ENCODE measurements around the gene STPG1. TPM values are rescaled to one million over a fixed set of nuclear protein-coding genes. Genes with fewer than 3 reads are reported as not detected.

The STPG1 gene
- polyA plus RNA-seq, 2 of the 4 experiments (the other 2 are of a cell fraction): 4.4 to 9.7 TPM

GRCh38 chr1:24435782-24436365, 22.3 kb upstream of the STPG1 start:
- Histone ChIP-seq H3K4me2 (no peak overlapping the region), H3K4me1 (no peaks in the 10 kb centered on the region), H3K27ac (no peak overlapping the region), H3K4me3 (no peak overlapping the region), H3K9me3 (no peaks in the 10 kb centered on the region)
- no peak for FAIRE-seq
- ChIA-PET CTCF (no interaction called here), POLR2A (no interaction called here)
- 96% methylated on average over 8 of the region's 8 CpGs for WGBS (ENCODE audit: missing lambda C conversion rate)
- no peak for ATAC-seq
- no peak for DNase-seq (ENCODE audit: low read depth in 1 of 2, low spot score in 1 of 2)
- TF ChIP-seq FOSL2 (IDR thresholded peaks at IDR 0.05): no peak
- no peak for TF ChIP-seq FOSL2 (CRISPR knock-in tag; IDR thresholded peaks at IDR 0.05)
- no peak for TF ChIP-seq HES2 (IDR thresholded peaks at IDR 0.05)
- no peak for TF ChIP-seq EHF (CRISPR knock-in tag; IDR thresholded peaks at IDR 0.05)
- TF ChIP-seq EP300 (IDR thresholded peaks at IDR 0.05): no peak
- no peak for TF ChIP-seq PHF8 (IDR thresholded peaks at IDR 0.05; ENCODE audit: borderline replicate concordance, low read depth)
- TF ChIP-seq USF2 (IDR thresholded peaks at IDR 0.05): no peak
- TF ChIP-seq POLR2AphosphoS2 (conservative IDR thresholded peaks at IDR 0.05; ENCODE audit: low read length): no peak
- TF ChIP-seq ESRRA (IDR thresholded peaks at IDR 0.05; ENCODE audit: borderline replicate concordance, low read length): no peak
- TF ChIP-seq, protein P1, sequence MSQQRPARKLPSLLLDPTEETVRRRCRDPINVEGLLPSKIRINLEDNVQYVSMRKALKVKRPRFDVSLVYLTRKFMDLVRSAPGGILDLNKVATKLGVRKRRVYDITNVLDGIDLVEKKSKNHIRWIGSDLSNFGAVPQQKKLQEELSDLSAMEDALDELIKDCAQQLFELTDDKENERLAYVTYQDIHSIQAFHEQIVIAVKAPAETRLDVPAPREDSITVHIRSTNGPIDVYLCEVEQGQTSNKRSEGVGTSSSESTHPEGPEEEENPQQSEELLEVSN (IDR thresholded peaks at IDR 0.05; ENCODE audit: borderline replicate concordance, low read depth): no peak
- TF ChIP-seq TP53 (CRISPR knock-in tag; IDR thresholded peaks at IDR 0.05): no peak
- no peak for TF ChIP-seq HOXB13 (CRISPR knock-in tag; IDR thresholded peaks at IDR 0.05; ENCODE audit: low read depth)
- TF ChIP-seq ZFP36 (IDR thresholded peaks at IDR 0.05; ENCODE audit: borderline replicate concordance, partially characterized antibody): no peak
- TF ChIP-seq PBX3 (IDR thresholded peaks at IDR 0.05): no peak
- TF ChIP-seq HDAC2 (IDR thresholded peaks at IDR 0.05): no peak
- no peak for TF ChIP-seq MYC (IDR thresholded peaks at IDR 0.05; ENCODE audit: borderline replicate concordance, low read length)
- TF ChIP-seq TFCP2L1 (CRISPR knock-in tag; IDR thresholded peaks at IDR 0.05): no peak
- no peak for TF ChIP-seq KDM5A (IDR thresholded peaks at IDR 0.05)
- TF ChIP-seq CBX8 (IDR thresholded peaks at IDR 0.05): no peak

DNA sequence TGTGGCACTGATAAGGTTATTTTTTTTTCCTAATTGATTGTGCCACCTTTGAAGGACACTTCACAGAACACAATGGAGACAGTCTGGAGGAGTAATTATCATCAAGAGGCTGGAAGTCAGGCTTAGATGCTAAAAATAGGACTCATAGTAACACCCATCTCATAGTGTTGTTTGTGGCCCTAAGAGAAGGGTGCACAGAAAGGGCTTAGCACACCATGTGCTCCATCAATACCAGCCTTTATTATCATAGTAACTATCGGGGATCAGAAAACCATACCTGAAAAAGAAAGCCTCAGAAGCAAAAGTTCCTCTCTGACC, 13.9 kb upstream of the STPG1 start:
- ChIA-PET POLR2A (no interaction called here), CTCF (no interaction called here)
- DNase-seq (ENCODE audit: low read depth in 1 of 2, low spot score in 1 of 2): no peak

More for the DNA sequence above, 13.9 kb upstream of the STPG1 start:
- H3K9me3 ChIP-seq: no peaks in the 10 kb centered on the region
- H3K4me1 ChIP-seq: no peaks in the 10 kb centered on the region
- H3K27ac ChIP-seq: no peak overlapping the region
- no peak overlapping the region for H3K4me2 ChIP-seq
- 82% methylated on average over 1 of the region's 1 CpG for WGBS (ENCODE audit: missing lambda C conversion rate)
- ATAC-seq (no peak), FAIRE-seq (no peak)
- H3K4me3 ChIP-seq: no peak overlapping the region
- no peak for TF ChIP-seq JUNB (IDR thresholded peaks at IDR 0.05)
- TF ChIP-seq MAX (IDR thresholded peaks at IDR 0.05): no peak
- TF ChIP-seq SREBF2 (IDR thresholded peaks at IDR 0.05): no peak
- TF ChIP-seq RCOR1 (IDR thresholded peaks at IDR 0.05; ENCODE audit: low read depth, low read length): no peak
- no peak for TF ChIP-seq RARB (CRISPR knock-in tag; IDR thresholded peaks at IDR 0.05)
- no peak for TF ChIP-seq MYC (IDR thresholded peaks at IDR 0.05; ENCODE audit: borderline replicate concordance, low read length)
- TF ChIP-seq CEBPB (IDR thresholded peaks at IDR 0.05): no peak
- TF ChIP-seq KDM5A (IDR thresholded peaks at IDR 0.05): no peak
- TF ChIP-seq FOSL2 (IDR thresholded peaks at IDR 0.05): no peak
- no peak for TF ChIP-seq FOSL2 (CRISPR knock-in tag; IDR thresholded peaks at IDR 0.05)

Data from A549 (cell line).